Hematopoietic multipotent progenitor cell treated with erythropoietin and hydrocortisone succinate and interleukin-3 and kit ligand, for 4 days (in vitro differentiated cells): ENCODE results near the gene SULT1A1.
"Not testable (repeated sequence)": the region's sequence is repeated elsewhere in the genome, so short reads cannot be mapped to it uniquely, and the experiment has no call there.

Experiments used
- DNase-seq: peaks from one replicate; pipeline ENCODE4 v3.0.0-alpha.2; 2015

SULT1A1 gene

DNA sequence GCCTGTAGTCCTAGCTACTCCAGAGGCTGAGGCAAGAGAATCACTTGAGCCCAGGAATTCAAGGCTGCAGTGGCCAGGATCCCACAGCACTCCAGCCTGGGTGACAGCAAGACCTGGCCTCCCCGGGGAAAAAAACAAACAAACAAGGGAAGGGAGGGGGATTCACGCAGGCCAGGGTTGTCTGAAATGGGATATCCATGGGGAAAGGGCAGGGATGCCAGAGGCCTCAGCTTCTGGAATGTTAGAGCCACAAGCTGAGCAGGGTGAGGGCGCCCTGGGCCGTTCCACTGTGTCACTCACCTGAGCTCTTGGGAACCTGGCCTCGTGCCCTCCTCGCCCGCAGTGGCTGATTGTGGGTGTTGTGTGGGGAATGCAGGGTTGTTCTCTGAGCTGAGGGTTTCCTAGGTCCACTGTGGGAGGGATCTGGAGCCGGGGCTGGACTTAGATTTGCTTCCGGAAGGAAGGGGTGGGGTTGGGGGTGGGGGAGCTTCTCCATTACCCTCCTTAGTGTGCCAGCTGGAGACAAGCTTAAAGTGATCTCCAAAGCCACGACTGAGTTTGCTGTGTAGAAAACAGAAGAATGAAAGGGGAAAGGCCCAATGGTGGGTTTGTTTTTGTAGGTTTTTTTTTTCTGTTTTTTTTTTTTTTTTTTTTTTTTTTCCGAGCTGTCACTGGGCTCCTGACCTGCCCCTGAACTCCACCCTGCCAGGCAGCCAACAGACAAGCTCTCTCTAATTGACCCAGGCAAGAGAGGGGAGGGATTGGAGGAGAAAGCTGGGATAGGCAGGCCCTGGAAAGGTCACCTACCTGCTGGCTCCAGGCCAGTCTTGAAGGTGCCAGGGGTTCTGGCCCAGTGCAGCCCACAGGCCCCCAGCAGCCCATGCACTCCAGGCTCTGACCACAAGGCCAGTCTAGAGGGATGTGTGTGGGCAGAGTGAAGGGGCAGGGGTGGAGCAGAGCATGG, at the start of gene SULT1A1:
TSS of gene SULT1A1 (minus strand) at position 414 of the 964 bp plus-strand sequence. CDS start 1,189 bp downstream, outside the sequence.
- DNase-seq: peak; percentile 80

DNA sequence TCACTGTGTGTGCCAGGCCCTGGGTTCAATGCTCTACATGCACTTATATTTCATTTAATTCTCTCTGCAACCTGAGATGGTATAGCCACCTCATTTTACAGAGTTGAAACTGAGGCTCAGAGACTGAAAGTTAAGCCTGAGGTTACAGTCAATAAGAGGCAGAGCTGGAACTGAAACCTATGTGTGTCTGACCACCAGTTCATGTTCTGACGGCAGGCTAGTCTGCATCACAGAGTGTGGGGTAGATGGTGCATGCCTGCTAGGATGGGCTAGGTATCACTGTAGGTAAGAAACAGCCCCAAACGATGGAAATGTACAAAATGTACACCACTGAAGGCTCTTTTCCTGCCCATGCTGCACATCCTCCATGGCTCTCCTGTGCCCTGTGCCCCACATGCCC, 30.1 kb upstream of the SULT1A1 start:
- not testable (repeated sequence) for DNase-seq

DNA sequence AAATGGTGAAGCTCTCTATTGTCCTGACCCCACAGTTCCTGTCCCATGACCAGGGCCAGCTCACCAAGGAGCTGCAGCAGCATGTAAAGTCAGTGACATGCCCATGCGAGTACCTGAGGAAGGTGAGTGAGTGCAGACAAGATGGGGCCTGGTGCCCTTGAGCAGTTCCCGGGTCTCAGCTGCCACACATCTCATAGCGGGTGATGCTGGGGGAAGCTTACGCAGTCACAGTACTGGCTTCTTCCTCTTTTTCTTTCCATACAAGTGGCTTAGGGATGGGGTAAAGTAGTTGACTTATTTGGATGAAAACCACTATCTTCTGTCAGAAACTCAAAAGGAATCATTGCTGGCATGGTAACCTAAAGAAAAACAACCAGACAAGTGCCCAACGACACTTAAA, 28.5 kb upstream of the SULT1A1 start:
- not testable (repeated sequence) for DNase-seq

DNA sequence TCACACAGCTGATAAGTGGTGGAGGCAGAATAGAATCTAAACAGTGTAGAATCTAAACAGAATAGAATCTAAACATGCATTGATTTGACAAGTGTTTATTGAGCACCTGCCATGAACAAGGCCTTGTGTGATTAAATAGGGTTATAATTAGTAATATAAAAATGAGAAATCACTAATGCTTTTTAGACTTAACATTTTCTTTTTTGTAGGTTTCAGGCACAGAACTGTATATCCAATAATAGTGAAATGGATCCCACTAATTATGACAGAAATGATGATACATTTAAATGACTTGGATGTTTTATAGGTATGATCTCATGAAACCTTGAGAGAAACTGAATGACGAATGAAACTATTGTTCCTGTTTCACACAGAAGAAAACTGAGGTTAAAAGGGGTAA, 27.9 kb upstream of the SULT1A1 start, which contains the start of gene NPIPB8:
TSS of gene NPIPB8 (plus strand) at position 301 of the 400 bp plus-strand sequence. CDS start 296 bp downstream, outside the sequence.
- not testable (repeated sequence) for DNase-seq

DNA sequence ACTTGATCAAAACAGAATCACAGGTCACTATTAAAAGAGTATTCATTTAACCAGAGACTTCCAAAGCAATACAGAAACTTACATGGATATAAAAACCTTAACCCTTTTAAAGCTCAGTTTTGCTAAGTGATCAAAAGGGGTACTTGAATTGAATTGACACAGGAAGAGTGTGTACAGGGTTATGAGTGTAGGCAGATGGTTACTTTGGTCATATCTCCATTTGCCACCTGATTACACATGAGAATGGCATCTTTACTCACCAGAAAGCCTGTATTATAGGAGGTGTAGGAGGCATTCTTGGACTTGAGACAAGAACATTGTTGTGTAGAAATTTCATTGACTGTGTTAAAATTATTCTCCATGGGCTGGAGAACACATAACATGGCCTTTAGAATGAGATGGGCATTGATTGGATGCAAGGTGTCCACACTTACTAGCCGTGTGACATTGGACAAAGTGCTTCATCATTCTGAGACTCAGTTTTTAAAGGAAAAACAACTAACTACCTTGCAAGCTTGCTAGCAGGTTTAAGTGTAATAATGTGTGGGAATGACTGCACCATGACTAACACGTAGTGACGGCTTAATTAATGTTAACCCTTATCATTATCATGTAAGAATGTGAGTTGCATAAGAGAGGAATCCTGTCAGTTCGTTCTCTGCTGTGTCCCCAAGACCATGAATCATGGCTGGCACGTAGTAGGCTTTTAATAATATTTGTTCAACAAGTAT, 26.4 kb upstream of the SULT1A1 start:
- DNase-seq: not testable (repeated sequence)

DNA sequence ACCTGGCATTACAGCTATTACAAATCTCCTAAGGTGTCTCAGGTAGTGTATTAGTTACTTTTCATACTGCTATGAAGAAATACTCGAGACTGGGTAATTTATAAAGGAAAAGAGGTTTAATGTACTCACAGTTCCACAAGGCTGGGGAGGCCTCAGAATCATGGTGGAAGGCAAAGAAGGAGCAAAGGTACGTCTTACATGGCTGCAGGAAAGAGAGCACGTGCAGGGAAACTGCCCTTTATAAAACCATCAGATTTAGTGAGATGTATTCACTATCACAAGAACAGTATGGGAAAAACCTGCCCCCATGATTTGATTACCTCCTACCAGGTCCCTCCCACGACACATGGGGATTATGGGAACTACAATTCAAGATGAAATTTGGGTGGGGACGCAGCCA, 21.1 kb upstream of the SULT1A1 start:
- not testable (repeated sequence) for DNase-seq

DNA sequence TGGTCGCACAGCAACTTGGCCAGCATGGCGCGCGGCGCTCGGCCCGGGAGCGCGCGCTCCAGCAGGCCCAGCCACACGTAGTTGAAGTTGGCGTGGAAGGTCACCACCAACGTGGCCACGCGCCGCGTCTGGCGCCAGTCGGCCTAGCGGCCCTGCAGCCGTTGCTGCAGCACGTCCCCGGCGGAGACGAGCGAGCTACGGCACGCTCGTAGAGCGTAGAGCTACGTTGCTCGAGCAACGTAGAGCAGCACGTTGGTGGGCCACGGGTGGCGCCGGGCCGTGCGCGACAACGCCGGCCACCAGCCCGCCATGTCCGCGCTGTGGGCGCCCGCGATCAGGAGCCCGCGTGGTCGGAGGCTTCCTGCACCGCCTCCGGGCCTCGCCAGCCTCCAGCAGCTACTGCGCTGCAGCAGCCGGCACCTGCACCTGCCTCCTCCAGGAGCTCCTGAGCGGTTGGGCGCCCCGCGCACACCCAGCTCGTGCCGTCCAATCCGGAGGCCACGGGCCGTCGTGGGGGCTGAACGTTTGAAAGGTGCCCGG, 13.4 kb upstream of the SULT1A1 start:
- peak; percentile 87 for DNase-seq

DNA sequence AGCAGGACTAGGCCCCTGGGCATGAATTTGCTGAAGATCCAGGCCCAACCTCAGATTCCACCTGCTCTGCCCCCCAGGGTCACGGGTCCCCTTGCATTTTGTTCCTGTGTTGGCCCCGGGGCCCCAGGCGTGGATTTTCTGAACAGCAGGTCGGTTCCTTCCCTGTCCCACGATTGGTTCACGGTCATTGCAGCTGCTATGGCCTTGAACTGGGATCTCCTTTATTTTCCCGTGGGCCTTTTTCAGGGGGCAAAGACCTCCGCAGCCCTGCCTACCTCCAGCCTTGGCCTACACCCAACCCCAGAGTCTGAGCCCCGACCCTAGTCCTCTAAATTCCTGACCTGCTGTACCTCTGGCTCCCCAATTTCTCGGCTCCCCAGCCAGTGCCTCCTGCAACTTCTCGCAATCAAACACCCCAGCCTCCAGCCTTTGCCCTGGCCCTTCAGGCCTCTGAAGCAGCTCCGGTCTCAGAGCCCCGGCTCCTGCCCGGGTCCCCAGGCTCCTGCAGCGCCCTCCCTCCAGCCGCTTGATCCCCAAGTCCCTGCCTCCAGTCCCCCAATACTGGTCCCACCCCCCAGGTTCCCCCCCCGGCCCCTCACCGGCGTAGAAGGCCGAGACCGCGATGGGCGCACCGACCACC, 12.8 kb upstream of the SULT1A1 start:
- DNase-seq: peak; percentile 45

DNA sequence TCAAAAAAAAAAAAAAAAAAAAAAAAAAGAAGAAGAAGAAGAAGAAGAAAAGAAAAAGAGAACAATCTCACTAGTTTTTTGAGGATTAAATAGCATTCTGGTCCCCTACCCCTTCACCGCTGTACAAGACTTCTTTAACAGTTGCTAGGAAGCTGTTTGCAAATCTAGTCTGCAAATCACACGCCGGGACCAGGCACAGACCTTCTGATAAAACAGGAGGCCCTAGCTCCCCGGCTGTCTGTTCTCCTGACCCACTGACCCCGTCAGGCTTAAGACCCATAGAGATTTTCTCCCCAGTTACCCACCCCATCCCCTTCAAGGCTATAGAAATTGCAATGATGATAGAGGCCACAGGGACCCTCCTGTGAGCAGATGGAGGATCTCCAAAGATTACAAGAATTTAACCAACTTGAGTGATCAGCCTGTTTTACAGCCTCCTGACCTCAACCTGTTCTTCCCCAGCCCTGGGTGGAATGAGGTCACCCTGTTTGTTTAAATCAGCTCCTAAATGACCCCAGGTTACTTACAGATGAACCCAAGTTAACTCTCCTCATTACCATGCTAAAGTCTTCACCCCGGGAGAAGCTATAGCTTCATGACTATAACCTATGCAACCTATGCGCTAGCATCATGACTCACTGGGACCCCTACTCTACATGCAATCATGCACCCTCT, 11.8 kb upstream of the SULT1A1 start:
- DNase-seq: no peak

DNA sequence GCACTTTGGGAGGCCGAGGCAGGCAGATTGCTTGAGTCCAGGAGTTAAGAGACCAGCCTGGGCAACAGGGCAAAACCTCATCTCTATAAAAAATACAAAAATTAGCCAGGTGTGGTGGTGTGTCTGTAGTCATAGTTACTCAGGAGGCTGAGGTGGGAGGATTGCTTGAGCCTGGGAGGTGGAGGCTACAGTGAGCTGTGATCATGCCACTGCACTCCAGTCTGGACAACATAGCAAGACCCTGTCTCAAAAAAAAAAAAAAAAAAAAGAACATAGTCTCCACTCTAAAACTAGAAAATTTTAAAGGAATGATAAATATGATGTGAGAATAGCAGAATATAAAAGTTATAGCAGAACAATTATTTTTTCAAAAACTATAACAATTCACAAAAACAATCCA, 10.5 kb upstream of the SULT1A1 start:
- not testable (repeated sequence) for DNase-seq

DNA sequence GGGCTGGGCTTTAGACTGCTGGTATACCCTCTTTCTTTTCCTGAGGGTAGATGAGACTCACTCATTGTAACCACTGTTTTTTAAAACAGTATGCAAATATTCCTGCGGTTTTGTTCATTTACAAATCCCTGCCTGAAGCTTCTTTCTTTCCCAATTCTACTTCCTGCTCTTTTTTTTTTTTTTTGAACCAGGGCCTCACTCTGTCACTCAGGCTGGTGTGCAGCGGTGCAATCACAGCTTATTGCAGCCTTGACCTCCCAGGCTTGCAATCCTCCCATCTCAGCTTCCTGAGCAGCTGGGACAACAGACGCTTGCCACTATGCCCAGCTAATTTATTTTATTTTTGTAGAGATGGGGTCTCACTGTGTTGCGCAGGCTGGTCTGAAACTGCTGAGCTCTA, 8.0 kb upstream of the SULT1A1 start:
- peak; percentile 26 for DNase-seq

DNA sequence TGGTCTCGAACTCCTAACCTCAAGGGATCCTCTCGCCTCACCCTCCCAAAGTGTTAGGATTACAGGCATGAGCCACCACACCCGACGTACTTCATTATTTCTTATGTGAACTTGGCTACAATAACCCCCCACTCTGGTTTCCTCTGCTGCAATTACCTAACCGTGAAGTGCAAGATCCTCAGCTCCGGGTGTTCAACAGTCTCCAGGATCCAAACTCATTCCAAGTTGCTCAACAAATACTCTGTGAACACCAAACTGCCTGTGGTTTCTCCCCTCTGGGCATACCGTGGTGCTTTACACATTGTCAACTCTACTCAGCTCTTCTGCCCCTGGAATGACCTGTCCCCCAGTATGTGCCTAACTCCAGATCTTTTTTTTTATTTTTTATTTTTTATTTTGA, 6.8 kb upstream of the SULT1A1 start:
- no peak for DNase-seq

DNA sequence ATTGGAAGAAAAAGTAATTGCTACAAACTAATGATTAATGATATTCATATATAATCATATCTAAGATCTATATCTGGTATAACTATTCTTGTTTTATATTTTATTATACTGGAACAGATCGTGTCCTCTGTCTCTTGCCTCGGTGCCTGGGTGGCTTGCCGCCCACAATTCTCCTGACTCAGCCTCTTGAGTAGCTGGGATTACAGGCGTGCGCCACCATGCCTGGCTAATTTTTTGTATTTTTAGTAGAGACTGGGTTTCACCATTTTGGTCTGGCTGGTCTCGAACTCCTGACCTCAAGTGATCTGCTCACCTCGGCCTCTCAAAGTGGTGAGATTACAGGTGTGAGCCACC, 6.4 kb upstream of the SULT1A1 start:
- DNase-seq: not testable (repeated sequence)

DNA sequence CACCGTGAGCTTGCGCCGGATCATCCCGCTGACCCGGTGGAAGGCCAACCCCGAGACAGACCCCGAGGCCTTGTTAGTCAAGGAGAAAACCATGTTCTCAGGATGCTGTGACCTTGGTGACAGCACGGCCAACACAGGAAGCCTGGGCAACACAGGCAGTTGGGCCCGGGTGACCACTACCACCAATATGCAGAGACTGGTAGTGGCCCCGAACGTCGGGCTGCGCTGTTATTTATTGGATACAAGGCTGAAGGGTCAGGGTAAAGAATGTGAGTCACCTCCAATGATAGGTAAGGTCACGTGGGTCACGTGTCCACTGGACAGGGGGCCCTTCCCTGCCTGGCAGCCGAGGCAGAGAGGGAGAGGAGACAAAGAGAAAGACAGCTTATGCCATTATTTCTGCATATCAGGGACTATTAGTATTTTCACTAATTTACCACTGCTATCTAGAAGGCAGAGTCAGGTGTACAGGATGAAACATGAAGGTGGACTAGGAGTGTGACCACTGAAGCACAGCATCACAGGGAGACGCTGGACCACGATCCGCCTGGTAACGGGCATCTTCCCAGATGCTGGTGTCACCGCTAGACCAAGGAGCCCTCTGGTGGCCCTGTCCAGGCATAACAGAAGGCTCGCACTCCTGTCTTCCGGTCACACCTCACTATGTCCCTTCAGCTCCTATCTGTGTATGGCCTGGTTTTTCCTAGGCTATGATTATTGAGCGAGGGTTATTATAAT, 5.8 kb upstream of the SULT1A1 start:
- DNase-seq: peak; percentile 51

DNA sequence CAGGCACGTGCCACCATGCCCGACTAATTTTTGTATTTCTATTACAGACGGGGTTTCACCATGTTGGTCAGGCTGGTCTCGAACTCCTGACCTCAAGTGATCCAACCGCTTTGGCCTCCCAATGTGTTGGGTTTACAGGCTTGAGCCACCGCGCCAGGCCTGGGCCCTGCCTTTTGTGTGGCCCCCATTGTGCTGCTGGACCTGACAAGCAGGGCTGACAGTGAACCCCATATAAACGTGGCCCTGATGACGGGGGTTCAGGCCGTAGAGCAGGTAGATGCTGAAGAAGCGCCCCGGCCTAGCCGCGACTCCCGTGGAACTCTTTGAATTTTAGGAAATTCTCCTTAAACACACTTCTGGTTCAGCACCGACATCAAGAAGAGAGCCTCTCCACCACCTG, 4.7 kb upstream of the SULT1A1 start:
- not testable (repeated sequence) for DNase-seq

DNA sequence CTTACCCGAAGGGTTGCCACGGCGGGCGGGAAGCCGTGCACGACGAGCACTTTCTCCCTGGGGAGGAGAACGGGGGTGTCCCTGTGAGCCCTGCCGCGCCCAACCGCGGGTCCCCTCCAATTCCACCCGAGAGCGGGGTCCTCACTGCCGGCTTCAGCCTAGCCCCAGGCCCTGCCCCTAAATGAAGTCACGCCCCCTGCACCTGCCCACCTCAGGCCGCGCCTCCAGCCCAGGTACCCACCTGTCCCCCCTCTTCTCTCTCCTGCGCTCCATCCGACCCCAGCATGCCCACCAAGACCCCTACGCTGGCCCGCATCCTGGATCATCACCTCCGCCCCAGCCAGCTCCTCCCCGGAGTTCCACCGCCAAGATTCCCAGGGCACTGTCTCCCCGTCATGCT, 4.1 kb upstream of the SULT1A1 start:
- not testable (repeated sequence) for DNase-seq

DNA sequence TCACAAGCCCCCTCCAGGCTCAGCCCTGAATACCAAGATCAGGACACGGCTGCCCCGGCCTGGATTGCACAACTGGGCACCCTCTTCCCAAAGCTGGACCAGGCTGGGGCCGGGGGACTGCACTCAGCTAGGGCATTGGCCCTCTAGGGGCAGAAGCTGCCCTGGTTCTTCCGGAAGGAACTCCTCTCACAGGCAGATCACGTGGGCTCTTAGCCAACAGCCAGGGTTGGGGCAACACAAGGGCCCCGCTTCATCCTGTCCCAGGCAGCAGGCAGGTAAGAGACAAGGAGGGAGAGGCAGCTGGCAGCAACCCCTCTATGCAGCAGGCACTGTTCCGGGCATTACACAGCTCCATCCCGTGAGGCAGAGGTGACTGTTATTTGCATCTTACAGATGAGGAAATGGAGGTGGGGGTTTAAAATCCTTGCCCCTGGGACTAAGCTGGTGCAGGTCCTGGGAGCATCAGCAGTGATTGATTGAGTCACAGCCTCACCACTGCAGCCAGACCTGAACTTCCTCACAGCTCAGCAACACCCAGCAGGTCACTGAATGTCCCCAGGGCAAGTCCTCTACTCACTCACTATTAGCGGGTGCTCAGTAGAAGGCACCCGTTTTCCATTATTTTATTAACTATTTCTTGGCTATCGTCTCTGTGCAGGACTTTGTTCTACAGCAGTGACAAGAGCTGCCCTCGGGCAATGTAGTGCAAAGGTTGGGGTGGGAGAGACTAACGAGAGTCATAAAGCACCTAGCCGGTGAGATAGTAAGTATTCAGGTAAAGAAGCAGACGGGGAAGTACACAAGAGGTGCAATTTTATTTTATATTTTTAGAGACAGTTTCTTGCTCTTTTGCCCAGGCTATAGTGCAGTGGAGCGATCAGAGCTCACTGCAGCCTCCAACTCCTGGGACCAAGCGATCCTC, 2.8 kb upstream of the SULT1A1 start:
- not testable (repeated sequence) for DNase-seq

DNA sequence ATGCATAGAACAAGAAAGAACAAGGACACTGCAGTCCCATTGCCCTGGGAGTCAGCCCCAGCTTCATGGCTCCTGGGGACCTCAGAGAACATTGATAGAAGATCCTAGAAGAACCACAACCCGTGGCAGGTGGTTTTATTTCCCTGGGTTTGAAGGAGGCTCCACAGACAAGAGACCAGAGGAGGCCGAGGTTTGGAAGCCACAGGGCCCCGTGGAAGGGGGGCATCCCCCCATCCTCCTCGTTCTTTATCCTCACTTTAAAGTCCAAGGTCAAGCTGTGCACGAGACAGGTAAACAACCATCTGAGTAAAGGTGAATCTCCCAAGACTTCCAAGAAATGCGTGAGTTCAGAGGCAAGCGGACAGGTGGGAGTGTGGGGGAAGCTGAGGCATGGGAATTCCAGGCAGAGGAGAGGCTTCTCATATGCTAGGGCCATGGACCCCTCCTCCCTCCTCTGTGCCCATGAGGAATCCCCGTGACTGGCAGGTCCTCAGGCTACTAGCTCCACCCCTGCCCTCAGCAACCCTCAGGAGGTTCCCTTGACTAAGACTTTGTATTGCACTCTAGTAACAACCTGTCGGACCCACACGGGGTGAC, 849 bp upstream of the SULT1A1 start:
- DNase-seq: no peak

DNA sequence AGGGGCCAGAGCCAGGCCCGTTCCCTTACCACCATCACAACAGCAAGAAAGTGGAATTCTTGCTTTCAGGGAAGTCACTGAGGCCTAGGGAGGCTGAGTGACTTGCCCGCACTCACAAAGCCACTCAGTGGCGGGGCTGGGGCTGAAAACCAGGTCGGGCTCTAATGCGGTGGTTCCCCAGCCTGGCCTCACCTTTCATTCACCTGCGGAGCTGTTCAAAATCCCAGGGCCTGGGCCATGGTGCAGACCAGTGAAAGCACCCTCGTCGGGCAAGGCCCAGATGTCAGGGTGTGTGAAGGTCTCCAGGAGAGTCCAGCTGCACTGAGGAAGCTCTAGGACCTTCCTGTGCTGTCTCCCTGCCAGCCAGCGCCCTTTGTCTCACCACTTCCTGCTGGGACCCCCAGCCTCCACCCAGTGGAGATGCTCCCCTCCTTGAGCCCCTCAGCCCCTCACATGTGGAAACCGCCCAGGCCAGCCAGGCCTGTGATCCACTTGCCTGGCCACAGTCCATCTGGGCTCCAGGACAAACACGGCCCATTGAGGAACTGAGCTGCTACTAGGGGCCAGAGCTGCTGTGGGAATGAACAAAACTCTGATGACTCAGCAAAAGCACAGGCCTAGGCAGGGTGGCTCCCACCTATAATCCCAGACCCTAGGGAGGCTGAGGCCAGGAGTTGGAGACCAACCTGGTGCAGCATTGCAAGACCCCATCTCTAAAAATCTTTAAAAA, 812 bp downstream of the SULT1A1 start:
- DNase-seq: not testable (repeated sequence)
